ENCODE results near the gene TRIM44.

Gene TRIM44

DNA sequence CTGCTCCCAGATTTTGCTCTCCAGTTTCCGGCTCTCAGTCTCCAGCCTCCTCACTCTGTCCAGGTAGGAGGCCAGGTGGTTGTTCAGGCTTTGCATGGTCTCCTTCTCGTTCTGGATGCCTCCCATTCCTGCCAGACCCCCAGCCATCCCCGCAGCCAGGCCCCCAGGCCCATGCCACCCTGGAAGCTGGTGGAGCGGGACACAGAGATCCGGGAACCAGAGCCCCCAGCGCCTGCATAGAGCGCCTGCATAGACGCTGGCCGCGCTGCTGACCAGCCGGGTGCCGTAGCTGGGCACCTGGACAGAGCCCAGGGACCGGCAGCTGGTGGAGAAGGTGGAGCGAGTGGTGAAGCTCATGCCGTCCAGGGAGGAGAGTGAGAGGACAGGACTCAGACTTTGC is 198.6 kb downstream of the TRIM44 start:
- no peak for DNase-seq

DNA sequence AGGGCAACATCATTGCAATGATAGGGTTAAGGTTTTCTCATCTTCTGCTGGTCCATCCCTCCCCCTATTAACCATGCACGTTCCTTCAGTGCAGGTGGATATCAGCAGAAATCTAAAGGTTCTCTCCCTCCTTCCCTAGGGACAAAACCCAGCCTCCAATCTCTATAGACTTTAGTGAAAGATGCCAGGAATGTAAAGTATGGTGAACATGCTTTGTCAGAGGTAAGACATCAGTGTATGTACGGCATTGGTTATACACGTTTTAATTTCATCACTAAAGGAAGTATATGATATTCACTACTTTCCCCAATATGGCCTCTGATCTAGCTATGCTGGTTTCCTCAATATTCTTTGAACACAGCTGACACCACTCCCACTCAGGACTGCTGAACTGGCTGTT is 200.1 kb downstream of the TRIM44 start:
- DNase-seq: no peak

DNA sequence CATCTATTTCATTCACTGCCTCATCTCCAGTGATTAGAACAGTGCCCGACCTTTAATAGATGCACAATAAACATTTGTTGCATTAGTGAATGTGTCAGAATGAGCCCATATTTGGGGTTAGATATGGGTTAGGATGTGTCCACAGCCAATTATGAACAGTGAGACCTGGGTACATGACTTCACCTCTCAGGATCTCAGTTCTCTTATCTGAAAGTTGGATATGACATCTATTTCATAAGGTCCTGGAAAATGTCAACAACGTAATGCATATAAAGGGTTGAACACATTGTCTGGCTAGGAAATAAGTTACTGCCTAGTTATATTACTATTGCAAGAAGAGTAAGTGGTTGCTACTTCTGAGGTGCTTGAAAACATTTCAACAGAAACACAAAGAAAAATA is 201.6 kb downstream of the TRIM44 start:
- DNase-seq: no peak

DNA sequence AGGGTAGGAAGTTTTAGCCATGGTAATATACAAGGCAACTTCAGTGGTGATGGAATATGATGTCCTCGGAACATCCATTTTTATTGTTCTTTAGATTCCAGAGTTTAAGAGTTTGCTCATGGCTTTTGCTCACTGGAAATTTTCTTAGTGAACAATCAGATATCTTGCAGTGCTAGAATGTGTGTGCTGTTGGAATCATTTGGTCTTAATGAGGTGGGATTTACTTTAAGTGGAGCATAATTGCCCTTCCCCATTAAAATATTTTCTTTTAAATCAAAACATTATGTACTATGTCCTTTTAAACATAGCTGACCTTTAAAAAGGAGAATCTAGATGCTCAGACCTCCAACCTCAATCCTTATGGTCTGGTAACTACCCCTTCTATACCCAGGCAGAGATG is 204.0 kb downstream of the TRIM44 start:
- no peak for DNase-seq
